GM12878 (cell line): ENCODE data around the gene POLR1A.

Experiments used
- BACH1 ChIP-seq: fragments of 450-650 bp; IDR thresholded peaks from 2 replicates; pipeline ENCODE4 v1.6.1; 2017; ENCODE audit warnings: mild to moderate bottlenecking, borderline replicate concordance
- FOS ChIP-seq: IDR thresholded peaks from 3 replicates; pipeline ENCODE4 v1.6.1; 2011; ENCODE audit warnings: borderline replicate concordance; ENCODE audit not compliant: insufficient read length; ENCODE audit errors: extremely low read depth
- IKZF1 ChIP-seq: fragments of 450-650 bp; conservative IDR thresholded peaks from 2 replicates; pipeline ENCODE4 v1.6.1; 2017; ENCODE audit warnings: antibody characterized with exemption, mild to moderate bottlenecking
- MEF2A ChIP-seq: IDR thresholded peaks from 2 replicates; pipeline ENCODE4 v1.6.1; 2011; ENCODE audit warnings: low read depth, mild to moderate bottlenecking, low read length, moderate library complexity; ENCODE audit not compliant: insufficient read depth
- NFIC ChIP-seq: IDR thresholded peaks from 2 replicates; pipeline ENCODE4 v1.6.1; 2012; ENCODE audit warnings: low read depth, mild to moderate bottlenecking, inconsistent platforms, low read length, moderate library complexity
- NFYB ChIP-seq: IDR thresholded peaks from 2 replicates; pipeline ENCODE4 v1.6.1; 2011; ENCODE audit warnings: low read depth, mild to moderate bottlenecking, low read length, improper control_type of control experiment, moderate library complexity; ENCODE audit not compliant: insufficient read depth
- NRF1 ChIP-seq: conservative IDR thresholded peaks from 2 replicates; pipeline ENCODE4 v1.6.1; 2011; ENCODE audit warnings: mild to moderate bottlenecking, low read depth, low read length, improper control_type of control experiment
- POLR2A ChIP-seq: IDR thresholded peaks from 2 replicates; pipeline ENCODE4 v1.6.1; 2011; ENCODE audit warnings: low read depth, mild to moderate bottlenecking, low read length
- RAD21 ChIP-seq: IDR thresholded peaks from 2 replicates; pipeline ENCODE4 v1.6.1; 2011; ENCODE audit warnings: mild to moderate bottlenecking, low read depth, low read length, moderate library complexity; ENCODE audit not compliant: insufficient read depth
- RFX5 ChIP-seq: IDR thresholded peaks from 2 replicates; pipeline ENCODE4 v1.6.1; 2011; ENCODE audit warnings: low read depth, low read length, improper control_type of control experiment
- SP1 ChIP-seq: IDR thresholded peaks from one replicate; pipeline ENCODE4 v1.6.1; 2011; ENCODE audit warnings: low read depth, low read length
- SUZ12 ChIP-seq: fragments of 200-600 bp; sonication (generic); IDR thresholded peaks from one replicate; pipeline ENCODE4 v1.6.1; 2018; ENCODE audit warnings: antibody characterized with exemption, mild to moderate bottlenecking; ENCODE audit not compliant: unreplicated experiment
- TF ChIP-seq, protein P1 (sequence below), 3 experiments: IDR thresholded peaks in 2 of 3; conservative IDR thresholded peaks in 1 of 3; 2 replicates each; pipeline ENCODE4 v1.5.1; 2011; ENCODE audit warnings: low read depth in 3 of 3, low read length in 3 of 3, mild to moderate bottlenecking in 3 of 3, control low read depth in 2 of 3, moderate library complexity in 2 of 3, inconsistent platforms in 1 of 3, mixed read lengths in 1 of 3; ENCODE audit not compliant: control insufficient read depth in 2 of 3, insufficient read depth in 1 of 3; ENCODE audit errors: extremely low read depth in 1 of 3
- TF ChIP-seq, protein P2 (sequence below): fragments of 450-650 bp; IDR thresholded peaks from 2 replicates; pipeline ENCODE4 v1.6.1; 2014; ENCODE audit warnings: mild to moderate bottlenecking

DNA sequence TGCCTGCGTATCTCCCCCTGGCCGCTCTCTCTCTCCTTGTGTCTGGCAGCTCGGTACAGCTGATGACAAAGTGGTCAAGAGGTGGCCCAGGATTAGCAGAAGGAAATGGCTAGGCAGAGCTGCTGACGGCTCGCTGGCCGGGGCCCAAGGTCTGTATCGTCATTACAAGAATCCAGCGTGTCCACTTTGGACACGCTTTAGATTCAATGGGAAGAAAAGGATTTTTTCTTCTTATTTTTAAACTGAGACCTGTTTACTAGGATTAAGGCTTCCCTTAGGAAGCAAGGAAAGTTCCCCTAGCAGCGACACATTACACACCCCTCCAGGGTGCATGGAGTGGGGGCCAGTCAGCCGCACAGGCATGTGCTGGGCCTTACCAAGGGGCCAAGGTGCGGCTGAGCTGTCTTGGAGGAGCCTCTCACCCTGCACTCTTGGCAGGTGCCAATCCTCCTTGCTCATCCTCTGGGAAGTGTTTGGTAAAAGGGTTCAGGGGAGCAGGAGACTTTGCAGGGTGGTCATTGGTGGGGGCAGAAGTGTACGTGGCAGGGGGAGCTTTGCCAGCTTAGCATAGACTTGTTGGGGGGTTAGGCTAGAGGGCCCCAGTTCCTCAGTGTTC, 76.8 kb downstream of the POLR1A start:
- TF ChIP-seq IKZF1 (no peak), NRF1 (no peak), SUZ12 (no peak), FOS (no peak), NFYB (no peak), RFX5 (no peak), BACH1 (no peak), RAD21 (no peak), NFIC (no peak), MEF2A (no peak), POLR2A (no peak), SP1 (no peak)
- TF ChIP-seq, protein P1, sequence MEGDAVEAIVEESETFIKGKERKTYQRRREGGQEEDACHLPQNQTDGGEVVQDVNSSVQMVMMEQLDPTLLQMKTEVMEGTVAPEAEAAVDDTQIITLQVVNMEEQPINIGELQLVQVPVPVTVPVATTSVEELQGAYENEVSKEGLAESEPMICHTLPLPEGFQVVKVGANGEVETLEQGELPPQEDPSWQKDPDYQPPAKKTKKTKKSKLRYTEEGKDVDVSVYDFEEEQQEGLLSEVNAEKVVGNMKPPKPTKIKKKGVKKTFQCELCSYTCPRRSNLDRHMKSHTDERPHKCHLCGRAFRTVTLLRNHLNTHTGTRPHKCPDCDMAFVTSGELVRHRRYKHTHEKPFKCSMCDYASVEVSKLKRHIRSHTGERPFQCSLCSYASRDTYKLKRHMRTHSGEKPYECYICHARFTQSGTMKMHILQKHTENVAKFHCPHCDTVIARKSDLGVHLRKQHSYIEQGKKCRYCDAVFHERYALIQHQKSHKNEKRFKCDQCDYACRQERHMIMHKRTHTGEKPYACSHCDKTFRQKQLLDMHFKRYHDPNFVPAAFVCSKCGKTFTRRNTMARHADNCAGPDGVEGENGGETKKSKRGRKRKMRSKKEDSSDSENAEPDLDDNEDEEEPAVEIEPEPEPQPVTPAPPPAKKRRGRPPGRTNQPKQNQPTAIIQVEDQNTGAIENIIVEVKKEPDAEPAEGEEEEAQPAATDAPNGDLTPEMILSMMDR (IDR thresholded peaks at IDR 0.05 in 2 of 3, conservative IDR thresholded peaks at IDR 0.05 in 1 of 3; ENCODE audit: control insufficient read depth in 2 of 3, extremely low read depth in 1 of 3, insufficient read depth in 1 of 3, low read depth in 3 of 3, low read length in 3 of 3): no peak
- TF ChIP-seq, protein P2, sequence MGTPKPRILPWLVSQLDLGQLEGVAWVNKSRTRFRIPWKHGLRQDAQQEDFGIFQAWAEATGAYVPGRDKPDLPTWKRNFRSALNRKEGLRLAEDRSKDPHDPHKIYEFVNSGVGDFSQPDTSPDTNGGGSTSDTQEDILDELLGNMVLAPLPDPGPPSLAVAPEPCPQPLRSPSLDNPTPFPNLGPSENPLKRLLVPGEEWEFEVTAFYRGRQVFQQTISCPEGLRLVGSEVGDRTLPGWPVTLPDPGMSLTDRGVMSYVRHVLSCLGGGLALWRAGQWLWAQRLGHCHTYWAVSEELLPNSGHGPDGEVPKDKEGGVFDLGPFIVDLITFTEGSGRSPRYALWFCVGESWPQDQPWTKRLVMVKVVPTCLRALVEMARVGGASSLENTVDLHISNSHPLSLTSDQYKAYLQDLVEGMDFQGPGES: no peak
